Measurements from ENCODE around the gene DUS2. TPM values are rescaled to one million over a fixed set of nuclear protein-coding genes. Genes with fewer than 3 reads are reported as not detected.

DUS2 gene
- total and polyA plus RNA-seq, 2 of the 8 experiments (the other 6 are each of a cell fraction or from before 2014, with no cell fraction given), result 17.2 to 27.0 TPM

- no peak for TF ChIP-seq CHD7 (IDR thresholded peaks at IDR 0.05; ENCODE audit: insufficient replicate concordance, low read length)
- TF ChIP-seq SIN3A (conservative IDR thresholded peaks at IDR 0.05 in 1 of 2, IDR thresholded peaks at IDR 0.05 in 1 of 2; ENCODE audit: low read depth in 1 of 2, low read length in 2 of 2), result no peak
- TF ChIP-seq RNF2 (IDR thresholded peaks at IDR 0.05; ENCODE audit: borderline replicate concordance, low read depth, low read length, missing control alignments, poor library complexity, severe bottlenecking), result no peak
- TF ChIP-seq GABPA (IDR thresholded peaks at IDR 0.05; ENCODE audit: borderline replicate concordance, insufficient read depth, low read length), result no peak
- TF ChIP-seq EP300 (IDR thresholded peaks at IDR 0.05; ENCODE audit: borderline replicate concordance in 1 of 2, low read depth in 2 of 2, low read length in 2 of 2), result no peak
- no peak for TF ChIP-seq NRF1 (IDR thresholded peaks at IDR 0.05; ENCODE audit: low read depth, low read length)
- no peak for TF ChIP-seq FOSL1 (IDR thresholded peaks at IDR 0.05; ENCODE audit: insufficient read depth, low read depth, low read length)
- TF ChIP-seq CTBP2 (IDR thresholded peaks at IDR 0.05; ENCODE audit: borderline replicate concordance, insufficient read depth, insufficient read length, low read length), result no peak
- TF ChIP-seq SRF (IDR thresholded peaks at IDR 0.05; ENCODE audit: low read depth, low read length), result no peak
- TF ChIP-seq YY1 (IDR thresholded peaks at IDR 0.05; ENCODE audit: low read depth, low read length), result no peak
Measured at GRCh38 chr16:68113765-68114240, 90.7 kb downstream of the DUS2 start (continued).

All from H1 (cell line).